Measurements from ENCODE around the gene SLMAP.

SLMAP gene

DNA sequence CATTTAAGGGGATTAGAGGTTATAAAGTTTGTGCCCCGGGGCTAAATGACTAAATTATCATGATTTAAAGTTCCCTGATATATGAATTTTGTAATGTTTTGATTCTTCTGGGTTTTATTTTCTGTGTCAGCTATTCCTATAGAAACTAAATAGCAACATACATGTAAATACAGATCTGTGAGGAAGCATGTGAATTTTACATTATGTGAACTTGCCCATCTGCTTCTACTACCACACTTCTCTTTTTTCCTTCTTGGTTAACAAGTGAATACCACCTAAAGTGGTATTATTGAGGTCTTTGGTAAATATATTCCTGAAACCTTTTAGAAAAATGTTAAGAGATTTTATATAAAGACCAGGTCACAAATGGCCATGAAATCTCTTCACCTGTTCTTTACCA, 29.3 kb downstream of the SLMAP start:
- Histone ChIP-seq H3K9me2 (replicated peaks; ENCODE audit: low read depth, low read length) (no peaks in the 10 kb centered on the region), H2AFZ (ENCODE audit: low read length) (no peak overlapping the region), H3K9ac (ENCODE audit: low read depth, low read length, poor library complexity, severe bottlenecking) (no peak overlapping the region), H4K20me1 (ENCODE audit: insufficient read depth, low read length, poor library complexity, severe bottlenecking) (peaks cover 17% of the 10 kb centered on the region), H3F3A (ENCODE audit: low read depth) (no peaks in the 10 kb centered on the region), H3K4me2 (ENCODE audit: low read depth, low read length, poor library complexity, severe bottlenecking) (no peak overlapping the region), H3K27me3 (ENCODE audit: insufficient read depth, low read length, poor library complexity, severe bottlenecking) (no peaks in the 10 kb centered on the region), H3K36me3 (ENCODE audit: insufficient read depth, low read length) (0 out of 2 replicates have a peak, but pooled peaks cover 4% of the 10 kb centered on the region), H3K4me3 (ENCODE audit: low read length, poor library complexity, severe bottlenecking) (no peak overlapping the region), H3K4me1 (ENCODE audit: insufficient read depth, low read length, poor library complexity, severe bottlenecking) (peaks cover 13% of the 10 kb centered on the region), H3K79me2 (ENCODE audit: insufficient read depth, low read length) (peaks cover 84% of the 10 kb centered on the region), H3K9me3 (ENCODE audit: insufficient read depth, low read depth, low read length) (no peaks in the 10 kb centered on the region)
- TF ChIP-seq, protein P1, sequence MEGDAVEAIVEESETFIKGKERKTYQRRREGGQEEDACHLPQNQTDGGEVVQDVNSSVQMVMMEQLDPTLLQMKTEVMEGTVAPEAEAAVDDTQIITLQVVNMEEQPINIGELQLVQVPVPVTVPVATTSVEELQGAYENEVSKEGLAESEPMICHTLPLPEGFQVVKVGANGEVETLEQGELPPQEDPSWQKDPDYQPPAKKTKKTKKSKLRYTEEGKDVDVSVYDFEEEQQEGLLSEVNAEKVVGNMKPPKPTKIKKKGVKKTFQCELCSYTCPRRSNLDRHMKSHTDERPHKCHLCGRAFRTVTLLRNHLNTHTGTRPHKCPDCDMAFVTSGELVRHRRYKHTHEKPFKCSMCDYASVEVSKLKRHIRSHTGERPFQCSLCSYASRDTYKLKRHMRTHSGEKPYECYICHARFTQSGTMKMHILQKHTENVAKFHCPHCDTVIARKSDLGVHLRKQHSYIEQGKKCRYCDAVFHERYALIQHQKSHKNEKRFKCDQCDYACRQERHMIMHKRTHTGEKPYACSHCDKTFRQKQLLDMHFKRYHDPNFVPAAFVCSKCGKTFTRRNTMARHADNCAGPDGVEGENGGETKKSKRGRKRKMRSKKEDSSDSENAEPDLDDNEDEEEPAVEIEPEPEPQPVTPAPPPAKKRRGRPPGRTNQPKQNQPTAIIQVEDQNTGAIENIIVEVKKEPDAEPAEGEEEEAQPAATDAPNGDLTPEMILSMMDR (conservative IDR thresholded peaks at IDR 0.05; ENCODE audit: low read length), result no peak
- TF ChIP-seq EZH2phosphoT487 (IDR thresholded peaks at IDR 0.05; ENCODE audit: borderline replicate concordance), result no peak

DNA sequence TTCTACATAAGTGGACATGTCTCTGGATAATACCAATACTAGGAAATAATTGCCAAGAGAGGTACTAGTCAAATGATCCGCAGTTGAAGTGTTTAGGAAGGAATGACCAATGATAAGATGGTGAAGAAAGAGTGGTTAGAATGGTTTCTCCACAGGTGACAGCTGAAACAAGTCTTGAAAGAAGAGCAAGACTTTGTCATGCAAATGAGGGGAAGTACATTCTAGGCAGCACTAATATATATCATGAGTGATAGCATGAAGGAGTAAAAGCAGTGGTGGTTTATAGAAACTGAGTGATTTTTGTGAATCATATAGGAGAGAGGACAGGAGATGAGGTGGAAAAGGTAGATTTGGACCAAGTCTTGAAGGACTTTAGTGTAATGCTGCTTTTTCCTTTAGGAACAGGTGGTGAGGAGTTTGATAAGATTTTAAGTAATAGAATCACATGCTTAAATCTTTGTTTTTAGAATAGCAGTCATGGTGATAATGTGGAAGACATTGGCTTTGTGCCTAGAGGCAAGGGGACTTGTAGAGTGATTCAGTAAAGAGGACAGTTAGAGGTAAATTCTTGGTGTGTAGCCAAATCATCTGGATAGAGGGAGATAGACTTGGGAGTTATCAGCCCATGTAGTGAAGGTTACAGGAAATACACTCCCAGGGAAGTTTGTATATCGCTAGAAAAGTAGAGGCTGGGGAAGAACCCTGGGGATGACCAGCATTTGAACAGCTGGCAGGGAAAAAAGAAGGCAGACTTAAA, 31.9 kb downstream of the SLMAP start:
- H3K4me1 ChIP-seq (ENCODE audit: insufficient read depth, low read length, poor library complexity, severe bottlenecking), result peaks cover 26% of the 10 kb centered on the region
- H3K36me3 ChIP-seq (ENCODE audit: insufficient read depth, low read length), result no peaks in the 10 kb centered on the region
- no peak overlapping the region for H2AFZ ChIP-seq (ENCODE audit: low read length)
- no peak overlapping the region for H3K9ac ChIP-seq (ENCODE audit: low read depth, low read length, poor library complexity, severe bottlenecking)
- H3K9me3 ChIP-seq (ENCODE audit: insufficient read depth, low read depth, low read length), result no peaks in the 10 kb centered on the region
- H3K79me2 ChIP-seq (ENCODE audit: insufficient read depth, low read length), result peaks cover 69% of the 10 kb centered on the region
- H3K27me3 ChIP-seq (ENCODE audit: insufficient read depth, low read length, poor library complexity, severe bottlenecking), result no peaks in the 10 kb centered on the region
- TF ChIP-seq, protein P1 (conservative IDR thresholded peaks at IDR 0.05; ENCODE audit: low read length), result no peak
- no peak for TF ChIP-seq EZH2phosphoT487 (IDR thresholded peaks at IDR 0.05; ENCODE audit: borderline replicate concordance)
- no peaks in the 10 kb centered on the region for H3F3A ChIP-seq (ENCODE audit: low read depth)
- H3K4me2 ChIP-seq (ENCODE audit: low read depth, low read length, poor library complexity, severe bottlenecking), result no peak overlapping the region
- H3K9me2 ChIP-seq (replicated peaks; ENCODE audit: low read depth, low read length), result no peaks in the 10 kb centered on the region
- no peak overlapping the region for H3K4me3 ChIP-seq (ENCODE audit: low read length, poor library complexity, severe bottlenecking)
- peaks cover 25% of the 10 kb centered on the region for H4K20me1 ChIP-seq (ENCODE audit: insufficient read depth, low read length, poor library complexity, severe bottlenecking)

DNA sequence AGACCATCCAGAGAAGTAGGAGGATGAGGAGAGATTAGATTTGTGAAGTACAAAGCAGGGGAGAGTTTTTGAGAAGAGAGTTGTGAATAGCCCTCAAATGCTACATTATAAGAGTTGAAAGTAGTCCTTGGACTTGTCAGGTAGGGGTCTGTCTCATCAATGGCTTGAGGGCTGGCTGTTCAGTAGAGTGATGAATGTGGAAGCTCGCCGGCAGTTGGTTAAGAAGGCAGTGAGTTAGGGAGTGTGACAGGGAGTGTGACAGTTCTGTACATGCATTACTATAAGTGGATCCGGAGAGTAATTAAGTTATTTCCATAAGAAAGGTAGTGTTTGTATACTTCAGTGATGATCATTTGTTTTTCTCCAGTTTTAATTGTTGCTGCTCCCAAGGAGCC, 32.5 kb downstream of the SLMAP start:
- Histone ChIP-seq H3K9me3 (ENCODE audit: insufficient read depth, low read depth, low read length) (no peaks in the 10 kb centered on the region), H3K36me3 (ENCODE audit: insufficient read depth, low read length) (no peaks in the 10 kb centered on the region), H3K4me3 (ENCODE audit: low read length, poor library complexity, severe bottlenecking) (no peak overlapping the region), H3K9ac (ENCODE audit: low read depth, low read length, poor library complexity, severe bottlenecking) (no peak overlapping the region), H4K20me1 (ENCODE audit: insufficient read depth, low read length, poor library complexity, severe bottlenecking) (peaks cover 25% of the 10 kb centered on the region), H3K79me2 (ENCODE audit: insufficient read depth, low read length) (peaks cover 69% of the 10 kb centered on the region), H3F3A (ENCODE audit: low read depth) (no peaks in the 10 kb centered on the region), H3K27me3 (ENCODE audit: insufficient read depth, low read length, poor library complexity, severe bottlenecking) (no peaks in the 10 kb centered on the region), H3K4me1 (ENCODE audit: insufficient read depth, low read length, poor library complexity, severe bottlenecking) (peaks cover 30% of the 10 kb centered on the region), H2AFZ (ENCODE audit: low read length) (no peak overlapping the region), H3K9me2 (replicated peaks; ENCODE audit: low read depth, low read length) (no peaks in the 10 kb centered on the region), H3K4me2 (ENCODE audit: low read depth, low read length, poor library complexity, severe bottlenecking) (no peak overlapping the region)
- TF ChIP-seq, protein P1 (conservative IDR thresholded peaks at IDR 0.05; ENCODE audit: low read length), result no peak
- TF ChIP-seq EZH2phosphoT487 (IDR thresholded peaks at IDR 0.05; ENCODE audit: borderline replicate concordance), result no peak
